OCI-LY3 (cell line): ENCODE measurements around the gene TACR1.

ENCODE experiments used
- EZH2phosphoT487 ChIP-seq: fragments of 200-600 bp; shearing (Covaris generic); IDR thresholded peaks from 2 replicates; pipeline ENCODE4 v1.6.1; 2018; ENCODE audit warnings: antibody characterized with exemption, mixed run types, low read depth
- TF ChIP-seq, protein P1 (sequence below): fragments of 200-600, 300-600 bp; sonication (generic); IDR thresholded peaks from 2 replicates; pipeline ENCODE4 v1.5.1; 2014; ENCODE audit warnings: antibody characterized with exemption, low read length, low read depth

DNA sequence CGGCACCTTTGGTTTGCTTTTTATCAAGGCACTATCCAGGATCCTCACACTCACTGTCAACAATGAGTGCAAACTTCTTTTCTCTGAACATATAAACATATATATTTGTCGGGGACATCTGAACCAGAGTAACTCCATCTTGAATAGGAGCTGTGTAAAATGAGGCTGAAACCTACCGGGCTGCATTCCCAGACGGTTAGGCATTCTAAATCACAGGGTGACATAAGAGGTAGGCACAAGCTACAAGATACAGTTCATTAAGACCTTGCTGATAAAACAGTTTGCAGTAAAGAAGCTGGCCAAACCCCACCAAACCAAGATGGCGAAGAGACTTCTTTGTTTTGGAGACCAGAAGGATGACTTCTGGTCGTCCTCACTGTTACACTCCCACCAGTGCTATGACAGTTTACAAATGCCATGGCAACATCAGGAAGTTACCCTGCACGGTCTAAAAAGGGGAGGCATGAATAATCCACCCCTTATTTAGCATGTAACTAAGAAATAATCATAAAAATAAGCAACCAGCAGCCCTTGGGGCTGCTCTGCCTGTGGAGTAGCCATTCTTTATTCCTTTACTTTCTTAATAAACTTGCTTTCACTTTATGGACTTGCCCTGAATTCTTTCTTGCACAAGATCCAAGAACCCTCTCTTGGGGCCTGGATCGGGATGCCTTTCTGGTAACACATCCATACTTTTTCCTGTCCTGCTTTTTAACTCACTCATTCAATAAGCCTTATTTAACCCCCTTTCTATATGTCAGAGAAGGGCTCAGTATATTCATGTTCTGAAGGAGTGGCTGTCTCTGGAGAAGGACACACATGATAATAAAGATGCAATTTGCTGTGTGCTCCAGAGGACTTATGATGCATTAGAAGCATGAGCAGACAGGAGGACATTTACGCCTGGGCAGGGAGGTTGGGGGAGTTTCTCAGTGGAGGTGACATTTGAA is 65.4 kb downstream of the TACR1 start:
- no peak for TF ChIP-seq EZH2phosphoT487
- TF ChIP-seq, protein P1, sequence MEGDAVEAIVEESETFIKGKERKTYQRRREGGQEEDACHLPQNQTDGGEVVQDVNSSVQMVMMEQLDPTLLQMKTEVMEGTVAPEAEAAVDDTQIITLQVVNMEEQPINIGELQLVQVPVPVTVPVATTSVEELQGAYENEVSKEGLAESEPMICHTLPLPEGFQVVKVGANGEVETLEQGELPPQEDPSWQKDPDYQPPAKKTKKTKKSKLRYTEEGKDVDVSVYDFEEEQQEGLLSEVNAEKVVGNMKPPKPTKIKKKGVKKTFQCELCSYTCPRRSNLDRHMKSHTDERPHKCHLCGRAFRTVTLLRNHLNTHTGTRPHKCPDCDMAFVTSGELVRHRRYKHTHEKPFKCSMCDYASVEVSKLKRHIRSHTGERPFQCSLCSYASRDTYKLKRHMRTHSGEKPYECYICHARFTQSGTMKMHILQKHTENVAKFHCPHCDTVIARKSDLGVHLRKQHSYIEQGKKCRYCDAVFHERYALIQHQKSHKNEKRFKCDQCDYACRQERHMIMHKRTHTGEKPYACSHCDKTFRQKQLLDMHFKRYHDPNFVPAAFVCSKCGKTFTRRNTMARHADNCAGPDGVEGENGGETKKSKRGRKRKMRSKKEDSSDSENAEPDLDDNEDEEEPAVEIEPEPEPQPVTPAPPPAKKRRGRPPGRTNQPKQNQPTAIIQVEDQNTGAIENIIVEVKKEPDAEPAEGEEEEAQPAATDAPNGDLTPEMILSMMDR = no peak
